Esophagus muscularis mucosa (tissue), 3 donors: ENCODE data around the gene SOX10.

ENCODE experiments used
- POLR2A ChIP-seq: fragments of 450-650 bp; IDR thresholded peaks from one replicate; pipeline ENCODE4 v1.6.1; 2017; ENCODE audit warnings: antibody characterized with exemption, moderate library complexity, mild to moderate bottlenecking, low read depth
- TF ChIP-seq, protein P1 (sequence below), 3 experiments: fragments of 200-600 bp in 2 of 3; fragments of 450-650 bp in 1 of 3; sonication (generic) in 2 of 3; IDR thresholded peaks; one replicate each; pipeline ENCODE4 v1.5.1; 2017 to 2019; ENCODE audit warnings: antibody characterized with exemption in 3 of 3, mild to moderate bottlenecking in 2 of 3, moderate library complexity in 1 of 3

DNA sequence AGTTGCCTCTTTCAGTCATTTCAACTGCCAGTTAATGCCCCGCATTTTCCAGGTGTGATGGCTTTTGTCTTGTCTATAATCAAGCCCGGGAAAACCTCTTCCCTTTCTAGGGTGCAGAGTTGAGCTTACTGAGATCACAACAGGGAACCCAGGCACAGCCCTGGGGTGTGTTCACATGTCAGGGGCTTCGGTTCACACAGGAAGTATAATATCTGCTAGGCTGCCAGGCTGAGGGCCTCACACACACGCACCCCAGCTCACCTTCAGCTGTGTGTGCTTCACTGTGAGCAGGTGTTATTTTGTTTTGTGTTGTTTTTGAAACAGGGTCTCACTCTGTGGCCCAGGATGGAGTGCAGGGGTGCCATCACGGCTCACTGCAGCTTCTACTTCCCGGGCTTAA, 9.7 kb upstream of the SOX10 start:
- TF ChIP-seq, protein P1, sequence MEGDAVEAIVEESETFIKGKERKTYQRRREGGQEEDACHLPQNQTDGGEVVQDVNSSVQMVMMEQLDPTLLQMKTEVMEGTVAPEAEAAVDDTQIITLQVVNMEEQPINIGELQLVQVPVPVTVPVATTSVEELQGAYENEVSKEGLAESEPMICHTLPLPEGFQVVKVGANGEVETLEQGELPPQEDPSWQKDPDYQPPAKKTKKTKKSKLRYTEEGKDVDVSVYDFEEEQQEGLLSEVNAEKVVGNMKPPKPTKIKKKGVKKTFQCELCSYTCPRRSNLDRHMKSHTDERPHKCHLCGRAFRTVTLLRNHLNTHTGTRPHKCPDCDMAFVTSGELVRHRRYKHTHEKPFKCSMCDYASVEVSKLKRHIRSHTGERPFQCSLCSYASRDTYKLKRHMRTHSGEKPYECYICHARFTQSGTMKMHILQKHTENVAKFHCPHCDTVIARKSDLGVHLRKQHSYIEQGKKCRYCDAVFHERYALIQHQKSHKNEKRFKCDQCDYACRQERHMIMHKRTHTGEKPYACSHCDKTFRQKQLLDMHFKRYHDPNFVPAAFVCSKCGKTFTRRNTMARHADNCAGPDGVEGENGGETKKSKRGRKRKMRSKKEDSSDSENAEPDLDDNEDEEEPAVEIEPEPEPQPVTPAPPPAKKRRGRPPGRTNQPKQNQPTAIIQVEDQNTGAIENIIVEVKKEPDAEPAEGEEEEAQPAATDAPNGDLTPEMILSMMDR (IDR thresholded peaks at IDR 0.05): no peak
- no peak for TF ChIP-seq POLR2A
